GM12875 (cell line): ENCODE measurements around the gene AFM.

ENCODE experiments used
- H3K4me3 ChIP-seq: one replicate; pipeline ENCODE4 v1.5.1; 2011; ENCODE audit warnings: low read depth, low read length, control low read depth
- CTCF ChIP-seq: IDR thresholded peaks from 2 replicates; pipeline ENCODE4 v1.5.1; 2011; ENCODE audit warnings: low read depth, mild to moderate bottlenecking, control low read depth, inconsistent platforms, low read length, moderate library complexity, borderline replicate concordance; ENCODE audit not compliant: insufficient read depth

The AFM gene

GRCh38 chr4:73481358-73481757 lies at the start of gene AFM:
AFM (plus strand) TSS chr4:73481745; CDS start chr4:73481776, 31 bp downstream.
- TF ChIP-seq CTCF: no peak
- H3K4me3 ChIP-seq: no peak within 1 kb of the TSS

GRCh38 chr4:73431813-73432168 lies 49.8 kb upstream of the AFM start:
- no peak overlapping the region for H3K4me3 ChIP-seq
- TF ChIP-seq CTCF: no peak

- no peak for TF ChIP-seq CTCF
Measured at GRCh38 chr4:73432169-73433000, 49.2 kb upstream of the AFM start.

GRCh38 chr4:73433140-73433539 lies 48.4 kb upstream of the AFM start:
- no peak overlapping the region for H3K4me3 ChIP-seq
- TF ChIP-seq CTCF: no peak

More at GRCh38 chr4:73432169-73433000, 49.2 kb upstream of the AFM start:
- H3K4me3 ChIP-seq: no peak overlapping the region

GRCh38 chr4:73434311-73434710 lies 47.2 kb upstream of the AFM start:
- peak; percentile 45; the same call in 1 of the 2 replicates for TF ChIP-seq CTCF
- no peak overlapping the region for H3K4me3 ChIP-seq

- no peak for TF ChIP-seq CTCF
- no peak within 1 kb of the TSS for H3K4me3 ChIP-seq
Measured at GRCh38 chr4:73435984-73436383, 45.6 kb upstream of the AFM start, which contains the start of gene AFP. AFP (plus strand) TSS chr4:73436221; CDS start chr4:73436263, 42 bp downstream.
